Neural cell (in vitro differentiated cells): Measurements from ENCODE around the gene LRRC8B. TPM values are rescaled to one million over a fixed set of nuclear protein-coding genes. Genes with fewer than 3 reads are reported as not detected.

Source experiments
- H2AFZ ChIP-seq: fragments of 200-600, 300-800 bp; sonication (generic), shearing (Covaris generic); 2 replicates; pipeline ENCODE4 v1.6.0; 2014; ENCODE audit warnings: low read depth, mild to moderate bottlenecking, antibody characterized with exemption, low read length, moderate library complexity
- H3F3A ChIP-seq: fragments of 200-600 bp; shearing (Covaris generic); 2 replicates; pipeline ENCODE4 v1.6.1; 2016; ENCODE audit warnings: mild to moderate bottlenecking, moderate library complexity, mixed read lengths, antibody characterized with exemption, low read length; ENCODE audit not compliant: insufficient read depth, poor library complexity, severe bottlenecking
- H3K27ac ChIP-seq: fragments of 200-600, 300-800 bp; sonication (generic), shearing (Covaris generic); 2 replicates; pipeline ENCODE4 v1.5.1; 2014; ENCODE audit warnings: mild to moderate bottlenecking, low read length, moderate library complexity
- H3K27me3 ChIP-seq: fragments of 300-800, 200-600 bp; sonication (generic), shearing (Covaris generic); 2 replicates; pipeline ENCODE4 v1.6.0; 2014; ENCODE audit warnings: mild to moderate bottlenecking, low read depth, low read length, moderate library complexity; ENCODE audit not compliant: insufficient read depth
- H3K36me3 ChIP-seq: fragments of 300-800, 200-600 bp; sonication (generic), shearing (Covaris generic); 2 replicates; pipeline ENCODE4 v1.5.1; 2014; ENCODE audit warnings: mild to moderate bottlenecking, antibody characterized with exemption, low read length, moderate library complexity; ENCODE audit not compliant: insufficient read depth
- H3K4me2 ChIP-seq: fragments of 300-800, 200-600 bp; sonication (generic), shearing (Covaris generic); 2 replicates; pipeline ENCODE4 v1.6.0; 2014; ENCODE audit warnings: mild to moderate bottlenecking, low read length
- H3K4me3 ChIP-seq: fragments of 300-800, 200-600 bp; sonication (generic), shearing (Covaris generic); 2 replicates; pipeline ENCODE4 v1.5.1; 2014; ENCODE audit warnings: mild to moderate bottlenecking, low read length, moderate library complexity
- H3K79me2 ChIP-seq: fragments of 200-600 bp; shearing (Covaris generic); replicated peaks from 2 replicates; pipeline ENCODE4 v1.6.0; 2014; ENCODE audit warnings: mild to moderate bottlenecking, low read length, moderate library complexity; ENCODE audit not compliant: insufficient read depth
- H3K9ac ChIP-seq: fragments of 300-800, 200-600 bp; sonication (generic), shearing (Covaris generic); 2 replicates; pipeline ENCODE4 v1.6.1; 2016; ENCODE audit warnings: mild to moderate bottlenecking, low read length, mixed read lengths
- H3K9me2 ChIP-seq: fragments of 200-600 bp; shearing (Covaris generic); 2 replicates; pipeline ENCODE4 v1.6.1; 2016; ENCODE audit warnings: mild to moderate bottlenecking, low read length, mixed read lengths; ENCODE audit not compliant: insufficient read depth
- H3K9me3 ChIP-seq: fragments of 200-600, 300-800 bp; sonication (generic), shearing (Covaris generic); 2 replicates; pipeline ENCODE4 v1.6.1; 2016; ENCODE audit warnings: mild to moderate bottlenecking, mixed run types, low read length, moderate library complexity, mixed read lengths
- H4K20me1 ChIP-seq: fragments of 200-600 bp; shearing (Covaris generic); 2 replicates; pipeline ENCODE4 v1.6.1; 2016; ENCODE audit warnings: mild to moderate bottlenecking, mixed run types; ENCODE audit not compliant: insufficient read depth
- EP300 ChIP-seq: fragments of 450-650 bp; conservative IDR thresholded peaks from 2 replicates; pipeline ENCODE4 v1.6.1; 2014; ENCODE audit warnings: antibody characterized with exemption, mild to moderate bottlenecking, moderate library complexity; ENCODE audit not compliant: poor library complexity, severe bottlenecking
- EZH2 ChIP-seq: fragments of 200-600, 300-800 bp; shearing (Covaris generic), sonication (generic); IDR thresholded peaks from 2 replicates; pipeline ENCODE4 v1.6.1; 2014; ENCODE audit warnings: antibody characterized with exemption, low read length, borderline replicate concordance, mild to moderate bottlenecking; ENCODE audit not compliant: insufficient read depth, poor library complexity, severe bottlenecking
- MXI1 ChIP-seq: fragments of 450-650 bp; conservative IDR thresholded peaks from 2 replicates; pipeline ENCODE4 v1.6.1; 2014; ENCODE audit warnings: antibody characterized with exemption, mild to moderate bottlenecking; ENCODE audit not compliant: poor library complexity, severe bottlenecking
- POLR2AphosphoS5 ChIP-seq: IDR thresholded peaks from 2 replicates; pipeline ENCODE4 v1.6.1; 2012
- RAD21 ChIP-seq: fragments of 450-650 bp; conservative IDR thresholded peaks from 2 replicates; pipeline ENCODE4 v1.6.1; 2014; ENCODE audit warnings: antibody characterized with exemption, mild to moderate bottlenecking, moderate library complexity
- SMC3 ChIP-seq: fragments of 450-650 bp; conservative IDR thresholded peaks from 2 replicates; pipeline ENCODE4 v1.6.1; 2014; ENCODE audit warnings: antibody characterized with exemption, mild to moderate bottlenecking, moderate library complexity; ENCODE audit not compliant: poor library complexity
- TAF1 ChIP-seq: IDR thresholded peaks from 2 replicates; pipeline ENCODE4 v1.6.1; 2012; ENCODE audit warnings: low read depth
- polyA plus RNA-seq: library from polyadenylated mRNA; depleted of rRNA; stranded (reverse); fragments of >200 nt; gene quantifications from 2 replicates; pipeline ENCODE4 v1.2.3, GENCODE V29; 2014
- TF ChIP-seq, protein P1 (sequence below): IDR thresholded peaks from 2 replicates; pipeline ENCODE4 v1.6.1; 2012; ENCODE audit warnings: borderline replicate concordance
- TF ChIP-seq, protein P2 (sequence below): fragments of 450-650 bp; IDR thresholded peaks from 2 replicates; pipeline ENCODE4 v1.5.1; 2014; ENCODE audit warnings: antibody characterized with exemption, mild to moderate bottlenecking, moderate library complexity; ENCODE audit not compliant: poor library complexity, severe bottlenecking

Gene LRRC8B
- polyA plus RNA-seq, 1 donor from 2014 or later: 15.9 TPM

DNA sequence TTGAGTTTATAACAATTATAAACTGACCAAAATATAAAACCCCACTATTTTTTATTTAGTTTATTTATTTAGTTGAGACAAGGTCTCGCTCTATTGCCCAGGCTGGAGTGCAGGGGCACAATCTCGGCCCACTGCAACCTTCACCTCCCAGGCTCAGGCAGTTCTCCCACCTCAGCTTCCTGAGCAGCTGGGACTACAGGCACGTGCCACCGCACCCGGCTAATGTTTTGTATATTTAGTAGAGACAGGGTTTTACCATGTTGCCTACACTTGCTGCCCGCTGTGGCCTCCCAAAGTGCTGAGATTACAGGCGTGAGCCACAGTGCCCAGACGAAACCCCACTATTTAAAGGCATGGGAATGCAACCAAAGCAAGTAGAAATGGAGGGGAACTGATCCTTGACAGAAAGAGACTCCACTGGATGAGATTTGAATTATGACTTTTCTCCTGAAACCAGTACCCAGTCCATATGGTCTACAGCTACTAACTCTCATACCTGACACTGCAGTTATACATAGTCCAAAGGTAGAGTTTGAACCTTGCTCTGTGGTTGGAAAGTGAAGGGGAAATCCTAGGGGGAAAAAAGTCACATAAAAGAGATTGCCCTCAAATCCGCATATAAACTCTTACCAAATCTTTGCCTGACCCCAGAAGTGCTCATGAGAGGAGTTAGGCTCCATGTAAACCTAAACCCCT is 119.6 kb downstream of the LRRC8B start:
- Histone ChIP-seq H3K27ac (no peak overlapping the region), H3K9ac (no peak overlapping the region), H3K36me3 (no peaks in the 10 kb centered on the region), H3K79me2 (no peaks in the 10 kb centered on the region), H3K4me3 (no peak overlapping the region), H3K9me2 (no peaks in the 10 kb centered on the region), H3K27me3 (no peaks in the 10 kb centered on the region), H2AFZ (no peak overlapping the region), H4K20me1 (no peaks in the 10 kb centered on the region), H3K4me2 (no peak overlapping the region), H3F3A (no peaks in the 10 kb centered on the region), H3K9me3 (no peaks in the 10 kb centered on the region)
- TF ChIP-seq, protein P1, sequence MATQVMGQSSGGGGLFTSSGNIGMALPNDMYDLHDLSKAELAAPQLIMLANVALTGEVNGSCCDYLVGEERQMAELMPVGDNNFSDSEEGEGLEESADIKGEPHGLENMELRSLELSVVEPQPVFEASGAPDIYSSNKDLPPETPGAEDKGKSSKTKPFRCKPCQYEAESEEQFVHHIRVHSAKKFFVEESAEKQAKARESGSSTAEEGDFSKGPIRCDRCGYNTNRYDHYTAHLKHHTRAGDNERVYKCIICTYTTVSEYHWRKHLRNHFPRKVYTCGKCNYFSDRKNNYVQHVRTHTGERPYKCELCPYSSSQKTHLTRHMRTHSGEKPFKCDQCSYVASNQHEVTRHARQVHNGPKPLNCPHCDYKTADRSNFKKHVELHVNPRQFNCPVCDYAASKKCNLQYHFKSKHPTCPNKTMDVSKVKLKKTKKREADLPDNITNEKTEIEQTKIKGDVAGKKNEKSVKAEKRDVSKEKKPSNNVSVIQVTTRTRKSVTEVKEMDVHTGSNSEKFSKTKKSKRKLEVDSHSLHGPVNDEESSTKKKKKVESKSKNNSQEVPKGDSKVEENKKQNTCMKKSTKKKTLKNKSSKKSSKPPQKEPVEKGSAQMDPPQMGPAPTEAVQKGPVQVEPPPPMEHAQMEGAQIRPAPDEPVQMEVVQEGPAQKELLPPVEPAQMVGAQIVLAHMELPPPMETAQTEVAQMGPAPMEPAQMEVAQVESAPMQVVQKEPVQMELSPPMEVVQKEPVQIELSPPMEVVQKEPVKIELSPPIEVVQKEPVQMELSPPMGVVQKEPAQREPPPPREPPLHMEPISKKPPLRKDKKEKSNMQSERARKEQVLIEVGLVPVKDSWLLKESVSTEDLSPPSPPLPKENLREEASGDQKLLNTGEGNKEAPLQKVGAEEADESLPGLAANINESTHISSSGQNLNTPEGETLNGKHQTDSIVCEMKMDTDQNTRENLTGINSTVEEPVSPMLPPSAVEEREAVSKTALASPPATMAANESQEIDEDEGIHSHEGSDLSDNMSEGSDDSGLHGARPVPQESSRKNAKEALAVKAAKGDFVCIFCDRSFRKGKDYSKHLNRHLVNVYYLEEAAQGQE: no peak
- TF ChIP-seq SMC3 (no peak), EZH2 (no peak), POLR2AphosphoS5 (no peak), EP300 (no peak), MXI1 (no peak), RAD21 (no peak), TAF1 (no peak)
- TF ChIP-seq, protein P2, sequence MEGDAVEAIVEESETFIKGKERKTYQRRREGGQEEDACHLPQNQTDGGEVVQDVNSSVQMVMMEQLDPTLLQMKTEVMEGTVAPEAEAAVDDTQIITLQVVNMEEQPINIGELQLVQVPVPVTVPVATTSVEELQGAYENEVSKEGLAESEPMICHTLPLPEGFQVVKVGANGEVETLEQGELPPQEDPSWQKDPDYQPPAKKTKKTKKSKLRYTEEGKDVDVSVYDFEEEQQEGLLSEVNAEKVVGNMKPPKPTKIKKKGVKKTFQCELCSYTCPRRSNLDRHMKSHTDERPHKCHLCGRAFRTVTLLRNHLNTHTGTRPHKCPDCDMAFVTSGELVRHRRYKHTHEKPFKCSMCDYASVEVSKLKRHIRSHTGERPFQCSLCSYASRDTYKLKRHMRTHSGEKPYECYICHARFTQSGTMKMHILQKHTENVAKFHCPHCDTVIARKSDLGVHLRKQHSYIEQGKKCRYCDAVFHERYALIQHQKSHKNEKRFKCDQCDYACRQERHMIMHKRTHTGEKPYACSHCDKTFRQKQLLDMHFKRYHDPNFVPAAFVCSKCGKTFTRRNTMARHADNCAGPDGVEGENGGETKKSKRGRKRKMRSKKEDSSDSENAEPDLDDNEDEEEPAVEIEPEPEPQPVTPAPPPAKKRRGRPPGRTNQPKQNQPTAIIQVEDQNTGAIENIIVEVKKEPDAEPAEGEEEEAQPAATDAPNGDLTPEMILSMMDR: no peak

DNA sequence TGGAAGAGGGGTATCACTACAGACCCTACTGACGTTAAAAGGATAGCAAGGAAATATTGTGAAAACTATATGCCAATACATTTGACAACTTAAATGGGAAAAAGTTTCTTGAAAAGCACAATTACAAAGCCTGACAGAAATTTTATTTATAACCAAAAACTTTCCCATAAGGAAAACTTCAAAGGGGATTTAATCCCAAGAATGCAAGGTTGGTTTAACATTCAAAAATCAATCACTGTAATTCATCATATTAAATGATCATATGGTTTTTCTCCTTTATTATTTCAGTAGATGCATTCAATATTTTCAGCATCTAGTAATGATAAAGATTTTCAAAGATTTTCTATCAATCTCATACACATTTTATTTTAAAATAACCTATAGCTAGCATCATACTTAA is 121.6 kb downstream of the LRRC8B start:
- no peaks in the 10 kb centered on the region for H3K9me3 ChIP-seq
- H3K27me3 ChIP-seq: no peaks in the 10 kb centered on the region
- H3F3A ChIP-seq: no peaks in the 10 kb centered on the region
- H3K9me2 ChIP-seq: no peaks in the 10 kb centered on the region
- no peaks in the 10 kb centered on the region for H3K79me2 ChIP-seq
- TF ChIP-seq, protein P2: no peak
- TF ChIP-seq, protein P1: no peak
- TF ChIP-seq TAF1 (no peak), SMC3 (no peak), MXI1 (no peak), EP300 (no peak), RAD21 (no peak), EZH2 (no peak), POLR2AphosphoS5 (no peak)
- no peak overlapping the region for H3K9ac ChIP-seq
- no peaks in the 10 kb centered on the region for H4K20me1 ChIP-seq
- no peak overlapping the region for H3K4me2 ChIP-seq
- H3K36me3 ChIP-seq: no peaks in the 10 kb centered on the region
- H3K4me3 ChIP-seq: no peak overlapping the region
- H2AFZ ChIP-seq: no peak overlapping the region
- no peak overlapping the region for H3K27ac ChIP-seq
